K562 (cell line): ENCODE data around the gene E2F2. TPM values are rescaled to one million over a fixed set of nuclear protein-coding genes. Genes with fewer than 3 reads are reported as not detected.

Source experiments
- ZBED1 ChIP-seq: IDR thresholded peaks from 2 replicates; pipeline ENCODE4 v1.6.1; 2014
- ZNF324 ChIP-seq: fragments of 250-450 bp; sonication (Bioruptor Pico); IDR thresholded peaks from 2 replicates; pipeline ENCODE4 v1.4.0; 2020; ENCODE audit warnings: mild to moderate bottlenecking
- polyA plus RNA-seq, 8 experiments: library from polyadenylated mRNA; depleted of rRNA in 4 of 8; stranded (reverse) in 5 of 8; unstranded in 3 of 8; fragments of >200 nt; fragmentation: Nextera tagmentation in 2 of 8; fragmentation: Illumina TruSeq in 1 of 8; extraction: Ambion mirVana in 2 of 8; extraction: Trizol in 1 of 8; gene quantifications; 2 replicates each; pipeline versions ENCODE4 v1.2.1 to v1.2.3, GENCODE V29; 2011 to 2014; ENCODE audit warnings: inconsistent platforms in 1 of 8, missing spikeins in 1 of 8
- total RNA-seq, 7 experiments: library from RNA; depleted of rRNA in 6 of 7; stranded (reverse); fragments of >200 nt in 6 of 7; fragmentation: Illumina TruSeq in 2 of 7; extraction: Trizol in 2 of 7; gene quantifications; 2 replicates each; pipeline versions ENCODE4 v1.2.1 to v1.2.3, GENCODE V29; 2011 to 2021; ENCODE audit warnings: low replicate concordance in 1 of 7
- TF ChIP-seq, protein P1 (sequence below): fragments of 200-600 bp; sonication (generic); IDR thresholded peaks from one replicate; pipeline ENCODE4 v1.6.1; 2012; ENCODE audit warnings: mild to moderate bottlenecking, low read depth, low read length, inconsistent platforms

Gene E2F2
- total and polyA plus RNA-seq, 9 of the 15 experiments (the other 6 are each of a cell fraction or from before 2014, with no cell fraction given), result 3.1 to 25.3 (median 11.4) TPM

DNA sequence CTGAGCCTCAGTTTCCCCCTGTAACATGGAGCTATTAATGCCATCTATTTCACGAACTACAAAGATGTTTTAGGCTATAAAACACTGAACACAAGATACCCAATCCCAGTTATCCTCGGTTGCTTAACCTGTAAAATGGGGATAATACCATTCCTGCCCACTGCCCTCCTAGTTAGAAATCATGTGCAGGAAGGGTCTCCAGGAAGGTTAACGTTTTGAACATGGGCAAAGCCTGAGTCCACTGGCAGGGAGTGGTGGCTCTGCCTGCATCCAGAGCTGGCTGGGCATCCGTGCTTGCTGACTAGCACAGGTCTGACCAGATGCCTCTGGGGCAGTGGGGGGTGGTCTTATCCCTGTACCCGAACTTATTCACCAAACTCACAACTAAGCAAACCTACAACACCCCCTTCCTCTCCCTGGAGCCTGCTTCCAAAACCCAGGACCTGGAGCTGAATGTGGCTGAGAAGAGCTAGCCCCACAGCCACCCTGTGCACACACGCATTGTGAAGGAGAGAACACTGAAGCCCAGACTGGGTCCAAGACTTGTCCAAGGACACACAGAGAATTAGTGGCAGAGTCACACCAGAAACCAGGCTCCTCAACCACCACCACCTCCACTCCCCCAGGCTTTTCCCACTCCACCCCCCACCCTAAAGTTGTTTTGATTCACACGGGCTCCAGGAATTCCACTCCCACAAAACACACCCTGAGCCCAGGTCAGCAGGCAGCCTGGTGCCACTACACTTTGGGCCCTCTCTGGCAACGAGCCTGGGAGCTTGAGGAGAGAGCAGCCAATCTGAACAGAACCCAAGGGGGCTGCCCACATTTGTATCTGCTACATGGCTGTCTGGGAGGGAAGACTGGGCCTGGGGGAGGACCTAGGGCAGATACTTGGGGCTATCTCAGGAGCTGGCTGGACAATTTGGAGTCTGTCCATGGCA is 1.6 kb downstream of the E2F2 start (continued):
- TF ChIP-seq, protein P1, sequence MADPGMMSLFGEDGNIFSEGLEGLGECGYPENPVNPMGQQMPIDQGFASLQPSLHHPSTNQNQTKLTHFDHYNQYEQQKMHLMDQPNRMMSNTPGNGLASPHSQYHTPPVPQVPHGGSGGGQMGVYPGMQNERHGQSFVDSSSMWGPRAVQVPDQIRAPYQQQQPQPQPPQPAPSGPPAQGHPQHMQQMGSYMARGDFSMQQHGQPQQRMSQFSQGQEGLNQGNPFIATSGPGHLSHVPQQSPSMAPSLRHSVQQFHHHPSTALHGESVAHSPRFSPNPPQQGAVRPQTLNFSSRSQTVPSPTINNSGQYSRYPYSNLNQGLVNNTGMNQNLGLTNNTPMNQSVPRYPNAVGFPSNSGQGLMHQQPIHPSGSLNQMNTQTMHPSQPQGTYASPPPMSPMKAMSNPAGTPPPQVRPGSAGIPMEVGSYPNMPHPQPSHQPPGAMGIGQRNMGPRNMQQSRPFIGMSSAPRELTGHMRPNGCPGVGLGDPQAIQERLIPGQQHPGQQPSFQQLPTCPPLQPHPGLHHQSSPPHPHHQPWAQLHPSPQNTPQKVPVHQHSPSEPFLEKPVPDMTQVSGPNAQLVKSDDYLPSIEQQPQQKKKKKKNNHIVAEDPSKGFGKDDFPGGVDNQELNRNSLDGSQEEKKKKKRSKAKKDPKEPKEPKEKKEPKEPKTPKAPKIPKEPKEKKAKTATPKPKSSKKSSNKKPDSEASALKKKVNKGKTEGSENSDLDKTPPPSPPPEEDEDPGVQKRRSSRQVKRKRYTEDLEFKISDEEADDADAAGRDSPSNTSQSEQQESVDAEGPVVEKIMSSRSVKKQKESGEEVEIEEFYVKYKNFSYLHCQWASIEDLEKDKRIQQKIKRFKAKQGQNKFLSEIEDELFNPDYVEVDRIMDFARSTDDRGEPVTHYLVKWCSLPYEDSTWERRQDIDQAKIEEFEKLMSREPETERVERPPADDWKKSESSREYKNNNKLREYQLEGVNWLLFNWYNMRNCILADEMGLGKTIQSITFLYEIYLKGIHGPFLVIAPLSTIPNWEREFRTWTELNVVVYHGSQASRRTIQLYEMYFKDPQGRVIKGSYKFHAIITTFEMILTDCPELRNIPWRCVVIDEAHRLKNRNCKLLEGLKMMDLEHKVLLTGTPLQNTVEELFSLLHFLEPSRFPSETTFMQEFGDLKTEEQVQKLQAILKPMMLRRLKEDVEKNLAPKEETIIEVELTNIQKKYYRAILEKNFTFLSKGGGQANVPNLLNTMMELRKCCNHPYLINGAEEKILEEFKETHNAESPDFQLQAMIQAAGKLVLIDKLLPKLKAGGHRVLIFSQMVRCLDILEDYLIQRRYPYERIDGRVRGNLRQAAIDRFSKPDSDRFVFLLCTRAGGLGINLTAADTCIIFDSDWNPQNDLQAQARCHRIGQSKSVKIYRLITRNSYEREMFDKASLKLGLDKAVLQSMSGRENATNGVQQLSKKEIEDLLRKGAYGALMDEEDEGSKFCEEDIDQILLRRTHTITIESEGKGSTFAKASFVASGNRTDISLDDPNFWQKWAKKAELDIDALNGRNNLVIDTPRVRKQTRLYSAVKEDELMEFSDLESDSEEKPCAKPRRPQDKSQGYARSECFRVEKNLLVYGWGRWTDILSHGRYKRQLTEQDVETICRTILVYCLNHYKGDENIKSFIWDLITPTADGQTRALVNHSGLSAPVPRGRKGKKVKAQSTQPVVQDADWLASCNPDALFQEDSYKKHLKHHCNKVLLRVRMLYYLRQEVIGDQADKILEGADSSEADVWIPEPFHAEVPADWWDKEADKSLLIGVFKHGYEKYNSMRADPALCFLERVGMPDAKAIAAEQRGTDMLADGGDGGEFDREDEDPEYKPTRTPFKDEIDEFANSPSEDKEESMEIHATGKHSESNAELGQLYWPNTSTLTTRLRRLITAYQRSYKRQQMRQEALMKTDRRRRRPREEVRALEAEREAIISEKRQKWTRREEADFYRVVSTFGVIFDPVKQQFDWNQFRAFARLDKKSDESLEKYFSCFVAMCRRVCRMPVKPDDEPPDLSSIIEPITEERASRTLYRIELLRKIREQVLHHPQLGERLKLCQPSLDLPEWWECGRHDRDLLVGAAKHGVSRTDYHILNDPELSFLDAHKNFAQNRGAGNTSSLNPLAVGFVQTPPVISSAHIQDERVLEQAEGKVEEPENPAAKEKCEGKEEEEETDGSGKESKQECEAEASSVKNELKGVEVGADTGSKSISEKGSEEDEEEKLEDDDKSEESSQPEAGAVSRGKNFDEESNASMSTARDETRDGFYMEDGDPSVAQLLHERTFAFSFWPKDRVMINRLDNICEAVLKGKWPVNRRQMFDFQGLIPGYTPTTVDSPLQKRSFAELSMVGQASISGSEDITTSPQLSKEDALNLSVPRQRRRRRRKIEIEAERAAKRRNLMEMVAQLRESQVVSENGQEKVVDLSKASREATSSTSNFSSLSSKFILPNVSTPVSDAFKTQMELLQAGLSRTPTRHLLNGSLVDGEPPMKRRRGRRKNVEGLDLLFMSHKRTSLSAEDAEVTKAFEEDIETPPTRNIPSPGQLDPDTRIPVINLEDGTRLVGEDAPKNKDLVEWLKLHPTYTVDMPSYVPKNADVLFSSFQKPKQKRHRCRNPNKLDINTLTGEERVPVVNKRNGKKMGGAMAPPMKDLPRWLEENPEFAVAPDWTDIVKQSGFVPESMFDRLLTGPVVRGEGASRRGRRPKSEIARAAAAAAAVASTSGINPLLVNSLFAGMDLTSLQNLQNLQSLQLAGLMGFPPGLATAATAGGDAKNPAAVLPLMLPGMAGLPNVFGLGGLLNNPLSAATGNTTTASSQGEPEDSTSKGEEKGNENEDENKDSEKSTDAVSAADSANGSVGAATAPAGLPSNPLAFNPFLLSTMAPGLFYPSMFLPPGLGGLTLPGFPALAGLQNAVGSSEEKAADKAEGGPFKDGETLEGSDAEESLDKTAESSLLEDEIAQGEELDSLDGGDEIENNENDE, result no peak
- TF ChIP-seq ZBED1 (no peak), ZNF324 (CRISPR knock-in tag) (no peak)
- TF ChIP-seq, all 486 proteins: peak for 31
